H9 (cell line): ENCODE measurements around the gene BPIFA3. TPM values are rescaled to one million over a fixed set of nuclear protein-coding genes. Genes with fewer than 3 reads are reported as not detected.

Experiments used
- DNase-seq: peaks from one replicate; pipeline ENCODE4 v3.0.0-alpha.2; 2017
- H2AFZ ChIP-seq: one replicate; pipeline ENCODE4 v1.6.1; 2013; ENCODE audit warnings: mild to moderate bottlenecking, low read length, control low read depth, moderate library complexity
- H2AK5ac ChIP-seq: 2 replicates; pipeline ENCODE4 v1.6.1; 2013; ENCODE audit warnings: low read length, control low read depth, mixed read lengths; ENCODE audit not compliant: insufficient read length
- H2BK120ac ChIP-seq: one replicate; pipeline ENCODE4 v1.6.1; 2013; ENCODE audit warnings: low read depth, mild to moderate bottlenecking, low read length, control low read depth, inconsistent platforms; ENCODE audit not compliant: poor library complexity, severe bottlenecking
- H2BK12ac ChIP-seq: 2 replicates; pipeline ENCODE4 v1.6.1; 2013; ENCODE audit warnings: low read length, control low read depth, mixed read lengths, low read depth; ENCODE audit not compliant: insufficient read length
- H2BK15ac ChIP-seq: 2 replicates; pipeline ENCODE4 v1.6.1; 2013; ENCODE audit warnings: low read depth, low read length, control low read depth
- H2BK20ac ChIP-seq: one replicate; pipeline ENCODE4 v1.6.1; 2013; ENCODE audit warnings: low read depth, mild to moderate bottlenecking, low read length, control low read depth, inconsistent platforms; ENCODE audit not compliant: poor library complexity, severe bottlenecking
- H2BK5ac ChIP-seq: 2 replicates; pipeline ENCODE4 v1.6.1; 2013; ENCODE audit warnings: low read length, control low read depth, mixed read lengths; ENCODE audit not compliant: insufficient read length
- H3K14ac ChIP-seq: 2 replicates; pipeline ENCODE4 v1.6.1; 2013; ENCODE audit warnings: low read length, control low read depth; ENCODE audit not compliant: insufficient read depth
- H3K18ac ChIP-seq: 2 replicates; pipeline ENCODE4 v1.6.1; 2013; ENCODE audit warnings: low read depth, mild to moderate bottlenecking, mixed read lengths, low read length, control low read depth; ENCODE audit not compliant: insufficient read length
- H3K23ac ChIP-seq: 2 replicates; pipeline ENCODE4 v1.6.1; 2013; ENCODE audit warnings: low read length, control low read depth, mixed read lengths, low read depth; ENCODE audit not compliant: insufficient read length
- H3K23me2 ChIP-seq: 2 replicates; pipeline ENCODE4 v1.6.1; 2013; ENCODE audit warnings: low read depth, mild to moderate bottlenecking, mixed read lengths, low read length, control low read depth; ENCODE audit not compliant: insufficient read length, poor library complexity, severe bottlenecking
- H3K27ac ChIP-seq: 2 replicates; pipeline ENCODE4 v1.5.1; 2013; ENCODE audit warnings: low read length, control low read depth, mixed read lengths, low read depth; ENCODE audit not compliant: insufficient read length
- H3K27me3 ChIP-seq: 2 replicates; pipeline ENCODE4 v1.6.1; 2013; ENCODE audit warnings: low read length, control low read depth, inconsistent platforms; ENCODE audit not compliant: insufficient read depth
- H3K4ac ChIP-seq: 2 replicates; pipeline ENCODE4 v1.6.1; 2013; ENCODE audit warnings: low read depth, mild to moderate bottlenecking, control low read depth, inconsistent platforms, low read length, moderate library complexity
- H3K4me1 ChIP-seq: 2 replicates; pipeline ENCODE4 v1.6.1; 2013; ENCODE audit warnings: low read length, control low read depth, inconsistent platforms; ENCODE audit not compliant: insufficient read depth
- H3K4me2 ChIP-seq: 2 replicates; pipeline ENCODE4 v1.6.1; 2013; ENCODE audit warnings: low read length, control low read depth, mixed read lengths; ENCODE audit not compliant: insufficient read length, insufficient read depth
- H3K56ac ChIP-seq: 2 replicates; pipeline ENCODE4 v1.6.1; 2013; ENCODE audit warnings: low read depth, mild to moderate bottlenecking, mixed read lengths, low read length, control low read depth; ENCODE audit not compliant: insufficient read length
- H3K79me1 ChIP-seq: 2 replicates; pipeline ENCODE4 v1.6.1; 2013; ENCODE audit warnings: low read depth, mild to moderate bottlenecking, moderate library complexity, low read length, control low read depth, inconsistent platforms; ENCODE audit not compliant: insufficient read depth, poor library complexity, severe bottlenecking
- H3K79me2 ChIP-seq: 2 replicates; pipeline ENCODE4 v1.6.1; 2013; ENCODE audit warnings: low read length, control low read depth, inconsistent platforms; ENCODE audit not compliant: insufficient read depth
- H3K9ac ChIP-seq: 2 replicates; pipeline ENCODE4 v1.6.1; 2013; ENCODE audit warnings: low read length, control low read depth, mixed read lengths; ENCODE audit not compliant: insufficient read length; ENCODE audit errors: extremely low read depth
- H3K9me3 ChIP-seq: one replicate; pipeline ENCODE4 v1.6.1; 2013; ENCODE audit warnings: low read depth, low read length, inconsistent platforms; ENCODE audit not compliant: control insufficient read depth
- H3T11ph ChIP-seq: one replicate; pipeline ENCODE4 v1.6.1; 2013; ENCODE audit warnings: mild to moderate bottlenecking, low read length, control low read depth, inconsistent platforms
- H4K20me1 ChIP-seq: one replicate; pipeline ENCODE4 v1.6.1; 2013; ENCODE audit not compliant: control insufficient read depth, insufficient read length, insufficient read depth
- H4K5ac ChIP-seq: 2 replicates; pipeline ENCODE4 v1.6.1; 2013; ENCODE audit warnings: low read depth, mild to moderate bottlenecking, mixed read lengths, low read length, control low read depth; ENCODE audit not compliant: insufficient read length
- H4K8ac ChIP-seq: replicated peaks from 2 replicates; pipeline ENCODE4 v1.6.1; 2013; ENCODE audit warnings: low read length, control low read depth, mixed read lengths, low read depth; ENCODE audit not compliant: insufficient read length
- H4K91ac ChIP-seq: 2 replicates; pipeline ENCODE4 v1.6.1; 2013; ENCODE audit warnings: low read depth, mild to moderate bottlenecking, moderate library complexity, mixed read lengths, low read length, control low read depth; ENCODE audit not compliant: insufficient read length
- H3K27ac Mint-ChIP-seq, 3 experiments: 2 replicates in 2 of 3; 3 replicates in 1 of 3; pipeline ENCODE4 v1.8.0; 2020 to 2021; ENCODE audit warnings: mixed read lengths in 3 of 3, mild to moderate bottlenecking in 1 of 3, moderate library complexity in 1 of 3
- H3K27me3 Mint-ChIP-seq: 2 replicates; pipeline ENCODE4 v1.8.0; 2021; ENCODE audit warnings: low read depth, mild to moderate bottlenecking, moderate library complexity, mixed read lengths
- H3K36me3 Mint-ChIP-seq, 3 experiments: 2 replicates in 2 of 3; 3 replicates in 1 of 3; pipeline ENCODE4 v1.8.0; 2020 to 2021; ENCODE audit warnings: low read depth in 3 of 3, mixed read lengths in 3 of 3; ENCODE audit not compliant: insufficient read depth in 1 of 3
- H3K4me1 Mint-ChIP-seq, 2 experiments: 2 replicates each; pipeline ENCODE4 v1.8.0; 2020; ENCODE audit warnings: mixed read lengths in 2 of 2
- H3K4me3 Mint-ChIP-seq, 2 experiments: 2 replicates in 1 of 2; 3 replicates in 1 of 2; pipeline ENCODE4 v1.8.0; 2020 to 2021; ENCODE audit warnings: mild to moderate bottlenecking in 2 of 2, mixed read lengths in 2 of 2, moderate library complexity in 1 of 2
- H3K9me3 Mint-ChIP-seq, 2 experiments: 2 replicates in 1 of 2; 3 replicates in 1 of 2; pipeline ENCODE4 v1.8.0; 2020; ENCODE audit warnings: mild to moderate bottlenecking in 2 of 2, mixed read lengths in 2 of 2, moderate library complexity in 1 of 2
- CTCF ChIP-seq: fragments of 200-600 bp; sonication (generic); conservative IDR thresholded peaks from 3 replicates; pipeline ENCODE4 v1.8.0; 2021; ENCODE audit warnings: antibody characterized with exemption, mild to moderate bottlenecking
- WGBS: extraction: QIAGEN DNeasy Blood & Tissue Kit; methylation state at CpG from one replicate; pipeline ENCODE4 v1.1.7; 2013; ENCODE audit warnings: missing lambda C conversion rate, low lambda C conversion rate, mixed read lengths; ENCODE audit not compliant: insufficient read length; ENCODE audit errors: extremely low coverage; 5-methylcytosine and 5-hydroxymethylcytosine counted together
- total RNA-seq: library from RNA; stranded (reverse); gene quantifications from 2 replicates; pipeline ENCODE4 v1.2.1, GENCODE V29; 2021

Gene BPIFA3
- total RNA-seq, 1 experiment from 2014 or later, result not detected

- peak; percentile 88 for TF ChIP-seq CTCF
- peaks cover 2 to 4% of the 10 kb centered on the region in 2 experiments; a peak in 2 of 4 replicates for H3K4me1 Mint-ChIP-seq
- H3K79me2 ChIP-seq, result no peaks in the 10 kb centered on the region
- no peaks in the 10 kb centered on the region for H4K20me1 ChIP-seq
- H3K27me3 ChIP-seq, result no peaks in the 10 kb centered on the region; the same call in 1 of the 2 replicates
- H3K27me3 Mint-ChIP-seq, result peaks cover 49% of the 10 kb centered on the region
- no peak overlapping the region for H2BK15ac ChIP-seq
- no peak overlapping the region for H2BK120ac ChIP-seq
- H3T11ph ChIP-seq, result no peak overlapping the region
- no peak overlapping the region for H3K56ac ChIP-seq
- DNase-seq, result peak; percentile 82
- no peak overlapping the region for H2AK5ac ChIP-seq
- no CpG with 5 or more reads among the region's 5 CpGs for WGBS
- H3K9me3 ChIP-seq, result no peaks in the 10 kb centered on the region
- H3K23ac ChIP-seq, result no peak overlapping the region
- H3K18ac ChIP-seq, result no peak overlapping the region
- no peak overlapping the region for H3K4me2 ChIP-seq
- H3K27ac ChIP-seq, result no peak overlapping the region
- no peak overlapping the region for H2BK12ac ChIP-seq
- H3K14ac ChIP-seq, result no peak overlapping the region
- H4K91ac ChIP-seq, result no peak overlapping the region
- no peaks in the 10 kb centered on the region for H3K79me1 ChIP-seq
- no peak overlapping the region for H4K5ac ChIP-seq
- H3K23me2 ChIP-seq, result no peaks in the 10 kb centered on the region
- H3K9ac ChIP-seq, result no peak overlapping the region
- no peaks in the 10 kb centered on the region for H3K9me3 Mint-ChIP-seq
- H2BK5ac ChIP-seq, result no peak overlapping the region
- no peak overlapping the region for H3K4me3 Mint-ChIP-seq
- no peak overlapping the region for H3K4ac ChIP-seq
- no peaks in the 10 kb centered on the region for H3K36me3 Mint-ChIP-seq
- H3K27ac Mint-ChIP-seq, result no peak overlapping the region
- no peaks in the 10 kb centered on the region for H3K4me1 ChIP-seq
- H2BK20ac ChIP-seq, result no peak overlapping the region
- H4K8ac ChIP-seq, result no peak overlapping the region
- H2AFZ ChIP-seq, result no peak overlapping the region
These were observed 5.2 kb upstream of the BPIFA3 start for GRCh38 chr20:33211817-33212424.
